Kidney (tissue), 14 donors: ENCODE data around the gene C22orf23. TPM values are rescaled to one million over a fixed set of nuclear protein-coding genes. Genes with fewer than 3 reads are reported as not detected.
A peak's percentile ranks its signal among the peaks of the same experiment; 100 is the strongest.

Experiments used
- DNase-seq, 5 donors: peaks; one replicate each; pipeline ENCODE4 v3.0.0-alpha.2; 2013 to 2020
- FAIRE-seq: peaks from 2 replicates; lab custom pipeline; 2012; peaks lifted over from hg19 to GRCh38; lab: Jason Lieb, UNC
- H3K27ac ChIP-seq, 2 donors: one replicate each; pipeline ENCODE4 v1.7.0; 2013; ENCODE audit warnings: low read depth in 2 of 2, low read length in 2 of 2, inconsistent platforms in 1 of 2
- H3K27me3 ChIP-seq: one replicate; pipeline ENCODE4 v1.7.1; 2013; ENCODE audit warnings: low read length, inconsistent platforms; ENCODE audit not compliant: control insufficient read depth, insufficient read depth
- H3K36me3 ChIP-seq, 3 donors: one replicate each; pipeline versions ENCODE4 v1.7.0 to v1.7.1; 2013; ENCODE audit warnings: low read length in 3 of 3, control low read depth in 1 of 3, inconsistent platforms in 1 of 3; ENCODE audit not compliant: insufficient read depth in 3 of 3, control insufficient read depth in 2 of 3
- H3K4me1 ChIP-seq, 3 donors: one replicate each; pipeline versions ENCODE4 v1.7.0 to v1.7.1; 2013; ENCODE audit warnings: low read length in 3 of 3, inconsistent platforms in 1 of 3, low read depth in 1 of 3; ENCODE audit not compliant: control insufficient read depth in 2 of 3, insufficient read depth in 2 of 3
- H3K4me3 ChIP-seq, 3 donors: one replicate each; pipeline versions ENCODE4 v1.7.0 to v1.8.1; 2013; ENCODE audit warnings: low read length in 3 of 3, control low read depth in 1 of 3, inconsistent platforms in 1 of 3
- H3K9ac ChIP-seq, 3 donors: one replicate each; pipeline versions ENCODE4 v1.7.0 to v1.7.1; 2013; ENCODE audit warnings: low read length in 3 of 3, control low read depth in 1 of 3, inconsistent platforms in 1 of 3
- H3K9me3 ChIP-seq, 3 donors: one replicate each; pipeline versions ENCODE4 v1.7.0 to v1.7.1; 2013; ENCODE audit warnings: low read length in 3 of 3, control low read depth in 1 of 3, inconsistent platforms in 1 of 3; ENCODE audit not compliant: control insufficient read depth in 2 of 3, insufficient read depth in 1 of 3
- CTCF ChIP-seq: IDR thresholded peaks from 3 replicates; pipeline ENCODE4 v1.5.1; 2012; ENCODE audit warnings: mild to moderate bottlenecking, moderate library complexity, borderline replicate concordance; ENCODE audit not compliant: insufficient read depth; ENCODE audit errors: extremely low read depth
- intact Hi-C: fragments of 100-400 bp; cut with DNase I; formaldehyde crosslinking; loops from one replicate; pipeline ENCODE4 v1.11.1; 2022
- polyA plus RNA-seq: library from polyadenylated mRNA; stranded (reverse); fragments of 350-450 nt; fragmentation: Illumina TruSeq; extraction: RNeasy Lipid Tissue Mini Kit (QIAGEN cat#74804); gene quantifications from one replicate; pipeline ENCODE4 v1.2.3, GENCODE V29; 2014; ENCODE audit warnings: low read depth, low replicate concordance; ENCODE audit not compliant: insufficient read depth
- total RNA-seq: library from RNA; stranded (reverse); fragmentation: NEBNext Ultra II Directional; extraction: Animal tissue kit (Norgen Biotek cat#: 25700); gene quantifications from one replicate; pipeline ENCODE4 v1.2.1, GENCODE V29; 2021
- donor health status: control.
- donor health status: control.
- donor health status: control.
- donor health status: control.
- donor health status: control.
- donor health status: DM: yes; HTN: yes; CAD: no.
- donor health status: Normal renal cell carcinoma (clear cell type).

Gene C22orf23
- total and polyA plus RNA-seq, 2 donors from 2014 or later = 0.57 to 1.0 TPM

- intact Hi-C loops = no loop called here
Observed at GRCh38 chr22:37983860-37984791, 30.7 kb upstream of the C22orf23 start, which contains the start of gene SOX10. TSS of gene SOX10 (minus strand) at chr22:37984555. CDS start at chr22:37983784, 771 bp downstream.

GRCh38 chr22:37982938-37983859, 29.8 kb upstream of the C22orf23 start:
- H3K9me3 ChIP-seq = no peaks in the 10 kb centered on the region
- H3K4me3 ChIP-seq = no peak overlapping the region
- no peak overlapping the region for H3K27ac ChIP-seq
- peak in 3 of 5 donors; percentile 46 to 53 (median 47) for DNase-seq
- H3K36me3 ChIP-seq = no peaks in the 10 kb centered on the region
- peaks cover 0 to 7% (median 0%) of the 10 kb centered on the region in 3 donors for H3K4me1 ChIP-seq
- peaks cover 3% of the 10 kb centered on the region for H3K27me3 ChIP-seq
- intact Hi-C loops = no loop called here
- no peak for TF ChIP-seq CTCF
- no peak overlapping the region for H3K9ac ChIP-seq
- FAIRE-seq = no peak

More at GRCh38 chr22:37983860-37984791, 30.7 kb upstream of the C22orf23 start, which contains the start of gene SOX10:
- Histone ChIP-seq H3K9me3 (no peaks in the 10 kb centered on the region), H3K27ac (no peak within 1 kb of the TSS), H3K4me1 (peaks cover 0 to 7% (median 0%) of the 10 kb centered on the region in 3 donors), H3K36me3 (no peaks in the 10 kb centered on the region), H3K9ac (no peak within 1 kb of the TSS), H3K4me3 (no peak within 1 kb of the TSS), H3K27me3 (peaks cover 3% of the 10 kb centered on the region)
- no peak for TF ChIP-seq CTCF
- FAIRE-seq = no peak
- DNase-seq = peak in 1 of 5 donors; percentile 14

GRCh38 chr22:37982151-37982785, 28.9 kb upstream of the C22orf23 start:
- no peaks in the 10 kb centered on the region for H3K36me3 ChIP-seq
- peaks cover 3% of the 10 kb centered on the region for H3K27me3 ChIP-seq
- H3K4me1 ChIP-seq = peaks cover 0 to 7% (median 0%) of the 10 kb centered on the region in 3 donors
- no peak for DNase-seq
- H3K9me3 ChIP-seq = no peaks in the 10 kb centered on the region
- H3K9ac ChIP-seq = no peak overlapping the region
- no peak overlapping the region for H3K27ac ChIP-seq
- no peak overlapping the region for H3K4me3 ChIP-seq
- no peak for TF ChIP-seq CTCF
- intact Hi-C loops = no loop called here
- no peak for FAIRE-seq
